ENCODE results near the gene KCNIP1.

- TF ChIP-seq CTCF (conservative IDR thresholded peaks at IDR 0.05; ENCODE audit: low read length) = no peak
- TF ChIP-seq EZH2phosphoT487 (IDR thresholded peaks at IDR 0.05; ENCODE audit: borderline replicate concordance) = no peak
Observed at GRCh38 chr5:170562875-170563228, 59.0 kb downstream of the KCNIP1 start.

Measured in Loucy (cell line).